H1 (cell line): ENCODE measurements around the gene BCL2L11. TPM values are rescaled to one million over a fixed set of nuclear protein-coding genes. Genes with fewer than 3 reads are reported as not detected.

Experiments
- CTCF ChIA-PET: fragments of 300-600 bp; sonication (Branson Sonifier 250); formaldehyde crosslinking; loops from one replicate; lab custom pipeline; 2021; ENCODE audit not compliant: partially characterized antibody; lab: Charles Lee
- POLR2A ChIA-PET: fragments of 300-600 bp; sonication (Branson Sonifier 250); formaldehyde crosslinking; loops from one replicate; lab custom pipeline; 2021; ENCODE audit warnings: inconsistent platforms; ENCODE audit not compliant: partially characterized antibody; lab: Charles Lee
- DNase-seq, 2 experiments: peaks; one replicate each; pipeline versions ENCODE4 v3.0.0 to v3.0.0-alpha.2; 2010 to 2022; ENCODE audit warnings: low spot score in 2 of 2, low read depth in 1 of 2, mixed read lengths in 1 of 2
- FAIRE-seq: peaks from 2 replicates; lab custom pipeline; 2011; peaks lifted over from hg19 to GRCh38; lab: Jason Lieb, UNC
- H2AFZ ChIP-seq: 2 replicates; pipeline ENCODE4 v1.8.1; 2012; ENCODE audit warnings: low read length, inconsistent platforms
- H2AK5ac ChIP-seq: 2 replicates; pipeline ENCODE4 v1.6.1; 2013; ENCODE audit warnings: low read depth, low read length
- H2BK120ac ChIP-seq: replicated peaks from 2 replicates; pipeline ENCODE3; 2013; ENCODE audit warnings: low read depth, low read length, inconsistent platforms
- H2BK12ac ChIP-seq: 2 replicates; pipeline ENCODE4 v1.6.1; 2013; ENCODE audit warnings: low read depth, low read length
- H2BK15ac ChIP-seq: 2 replicates; pipeline ENCODE4 v1.6.1; 2013; ENCODE audit warnings: low read length
- H2BK20ac ChIP-seq: 2 replicates; pipeline ENCODE4 v1.6.1; 2013; ENCODE audit warnings: low read length
- H2BK5ac ChIP-seq: 2 replicates; pipeline ENCODE4 v1.6.1; 2013; ENCODE audit warnings: low read depth, low read length
- H3K14ac ChIP-seq: 2 replicates; pipeline ENCODE4 v1.6.1; 2013; ENCODE audit warnings: inconsistent platforms; ENCODE audit not compliant: insufficient read length
- H3K18ac ChIP-seq: 2 replicates; pipeline ENCODE4 v1.6.1; 2013; ENCODE audit warnings: low read length; ENCODE audit errors: extremely low read depth
- H3K23ac ChIP-seq: 2 replicates; pipeline ENCODE4 v1.6.1; 2013; ENCODE audit warnings: inconsistent platforms; ENCODE audit not compliant: insufficient read length
- H3K23me2 ChIP-seq: 2 replicates; pipeline ENCODE4 v1.6.1; 2013; ENCODE audit warnings: low read depth, low read length
- H3K27ac ChIP-seq: 2 replicates; pipeline ENCODE4 v1.6.1; 2011; ENCODE audit warnings: low read depth, low read length, inconsistent platforms
- H3K27me3 ChIP-seq, 4 experiments: replicated peaks in 1 of 4; 1 replicate in 1 of 4; 2 replicates in 3 of 4; pipeline versions ENCODE4 v1.6.1 to v1.8.1; 2011 to 2013; ENCODE audit warnings: low read length in 3 of 4, mild to moderate bottlenecking in 3 of 4, inconsistent platforms in 2 of 4, mixed read lengths in 2 of 4, moderate library complexity in 1 of 4; ENCODE audit not compliant: control insufficient read depth in 3 of 4, insufficient read depth in 3 of 4; ENCODE audit errors: extremely low read depth in 1 of 4
- H3K36me3 ChIP-seq, 4 experiments: 2 replicates each; pipeline versions ENCODE4 v1.6.1 to v1.8.1; 2011 to 2013; ENCODE audit warnings: mild to moderate bottlenecking in 4 of 4, low read length in 3 of 4, moderate library complexity in 2 of 4, control low read depth in 1 of 4, inconsistent platforms in 1 of 4; ENCODE audit not compliant: insufficient read depth in 4 of 4, control insufficient read depth in 2 of 4
- H3K4ac ChIP-seq: replicated peaks from 2 replicates; pipeline ENCODE3; 2013; ENCODE audit warnings: low read length, low read depth, mixed read lengths, inconsistent platforms; ENCODE audit not compliant: insufficient read length
- H3K4me1 ChIP-seq, 4 experiments: replicated peaks in 1 of 4; 1 replicate in 1 of 4; 2 replicates in 3 of 4; pipeline versions ENCODE4 v1.6.1 to v1.8.1; 2011 to 2013; ENCODE audit warnings: low read length in 3 of 4, inconsistent platforms in 2 of 4, mixed read lengths in 1 of 4; ENCODE audit not compliant: insufficient read depth in 4 of 4, control insufficient read depth in 3 of 4
- H3K4me2 ChIP-seq, 2 experiments: 2 replicates each; pipeline versions ENCODE4 v1.6.1 to v1.8.1; 2011 to 2013; ENCODE audit warnings: low read depth in 2 of 2, low read length in 2 of 2, control low read depth in 1 of 2, inconsistent platforms in 1 of 2, mild to moderate bottlenecking in 1 of 2; ENCODE audit not compliant: insufficient read depth in 1 of 2
- H3K4me3 ChIP-seq, 4 experiments: fragments of 200-600, 300-600 bp in 1 of 4; sonication (generic), shearing (Covaris generic), sonication (Bioruptor Twin) in 1 of 4; 2 replicates each; pipeline versions ENCODE4 v1.5.1 to v1.8.1; 2011 to 2016; ENCODE audit warnings: low read length in 4 of 4, low read depth in 3 of 4, control low read depth in 2 of 4, inconsistent platforms in 2 of 4, mild to moderate bottlenecking in 2 of 4, mixed read lengths in 1 of 4, moderate library complexity in 1 of 4; ENCODE audit not compliant: insufficient read depth in 2 of 4; ENCODE audit errors: extremely low read depth in 1 of 4
- H3K56ac ChIP-seq: replicated peaks from 2 replicates; pipeline ENCODE3; 2013; ENCODE audit warnings: low read depth, mild to moderate bottlenecking, mixed read lengths, low read length, inconsistent platforms; ENCODE audit not compliant: insufficient read length
- H3K79me1 ChIP-seq: 2 replicates; pipeline ENCODE4 v1.6.1; 2013; ENCODE audit warnings: low read depth, low read length, control low read depth
- H3K79me2 ChIP-seq, 2 experiments: 2 replicates each; pipeline versions ENCODE4 v1.6.1 to v1.8.1; 2012 to 2013; ENCODE audit warnings: low read length in 2 of 2, mild to moderate bottlenecking in 2 of 2, inconsistent platforms in 1 of 2; ENCODE audit not compliant: insufficient read depth in 2 of 2, control insufficient read depth in 1 of 2
- H3K9ac ChIP-seq, 4 experiments: replicated peaks in 1 of 4; 1 replicate in 1 of 4; 2 replicates in 3 of 4; pipeline versions ENCODE4 v1.6.1 to v1.8.1; 2011 to 2013; ENCODE audit warnings: low read depth in 3 of 4, low read length in 3 of 4, control low read depth in 2 of 4, mild to moderate bottlenecking in 2 of 4, moderate library complexity in 2 of 4, inconsistent platforms in 1 of 4; ENCODE audit errors: extremely low read depth in 1 of 4
- H3K9me3 ChIP-seq, 2 experiments: 2 replicates each; pipeline versions ENCODE4 v1.6.1 to v1.8.1; 2012 to 2013; ENCODE audit warnings: mild to moderate bottlenecking in 2 of 2, moderate library complexity in 2 of 2, control low read depth in 1 of 2, inconsistent platforms in 1 of 2, low read depth in 1 of 2, low read length in 1 of 2, mixed read lengths in 1 of 2; ENCODE audit not compliant: insufficient read depth in 2 of 2
- H4K20me1 ChIP-seq, 2 experiments: replicated peaks in 1 of 2; 2 replicates each; pipeline versions ENCODE3 to v1.8.1; 2011 to 2013; ENCODE audit warnings: inconsistent platforms in 2 of 2, low read length in 2 of 2, mild to moderate bottlenecking in 1 of 2; ENCODE audit not compliant: insufficient read depth in 2 of 2, control insufficient read depth in 1 of 2
- H4K5ac ChIP-seq: 2 replicates; pipeline ENCODE4 v1.6.1; 2013; ENCODE audit warnings: low read length, low read depth, mixed read lengths, inconsistent platforms; ENCODE audit not compliant: insufficient read length
- H4K8ac ChIP-seq: 2 replicates; pipeline ENCODE4 v1.8.0; 2013; ENCODE audit warnings: mild to moderate bottlenecking, moderate library complexity, low read length, inconsistent platforms; ENCODE audit not compliant: insufficient read depth; ENCODE audit errors: extremely low read depth
- H4K91ac ChIP-seq: replicated peaks from 2 replicates; pipeline ENCODE3; 2013; ENCODE audit warnings: low read length, mixed read lengths, inconsistent platforms; ENCODE audit not compliant: insufficient read length
- ASH2L ChIP-seq: fragments of 200-600, 300-600 bp; sonication (generic); IDR thresholded peaks from one replicate; pipeline ENCODE4 v1.7.1; 2017; ENCODE audit warnings: low read length
- FOSL1 ChIP-seq: IDR thresholded peaks from 2 replicates; pipeline ENCODE4 v1.6.1; 2011; ENCODE audit warnings: mild to moderate bottlenecking, low read depth, low read length, moderate library complexity; ENCODE audit not compliant: insufficient read depth
- KDM4A ChIP-seq: IDR thresholded peaks from one replicate; pipeline ENCODE4 v1.7.1; 2012; ENCODE audit warnings: low read depth, mild to moderate bottlenecking, moderate library complexity, low read length, inconsistent platforms; ENCODE audit not compliant: severe bottlenecking
- KDM5A ChIP-seq: fragments of 200-600 bp; IDR thresholded peaks from 2 replicates; pipeline ENCODE4 v1.7.1; 2012; ENCODE audit warnings: mild to moderate bottlenecking, low read length, inconsistent platforms, mixed read lengths
- MAX ChIP-seq: IDR thresholded peaks from 2 replicates; pipeline ENCODE4 v1.6.1; 2012; ENCODE audit warnings: inconsistent platforms
- NANOG ChIP-seq: IDR thresholded peaks from 2 replicates; pipeline ENCODE4 v1.6.1; 2011; ENCODE audit warnings: low read length, low read depth, mild to moderate bottlenecking, inconsistent platforms; ENCODE audit not compliant: insufficient read depth, poor library complexity, severe bottlenecking
- RAD21 ChIP-seq, 2 experiments: IDR thresholded peaks in 1 of 2; conservative IDR thresholded peaks in 1 of 2; 2 replicates each; pipeline ENCODE4 v1.6.1; 2011; ENCODE audit warnings: low read depth in 2 of 2, low read length in 2 of 2, improper control_type of control experiment in 1 of 2, inconsistent platforms in 1 of 2, mild to moderate bottlenecking in 1 of 2, moderate library complexity in 1 of 2
- RNF2 ChIP-seq: fragments of 200-900, 300-1000 bp; sonication (generic); IDR thresholded peaks from 2 replicates; pipeline ENCODE4 v1.7.1; 2016; ENCODE audit warnings: borderline replicate concordance, low read depth, mild to moderate bottlenecking, antibody characterized with exemption, low read length; ENCODE audit not compliant: poor library complexity, severe bottlenecking; ENCODE audit errors: missing control alignments
- RXRA ChIP-seq: IDR thresholded peaks from 2 replicates; pipeline ENCODE4 v1.6.1; 2011; ENCODE audit warnings: low read depth, mild to moderate bottlenecking, low read length, moderate library complexity; ENCODE audit not compliant: insufficient read depth
- SP1 ChIP-seq: IDR thresholded peaks from 2 replicates; pipeline ENCODE4 v1.6.1; 2011; ENCODE audit warnings: low read depth, low read length
- TBP ChIP-seq: IDR thresholded peaks from 2 replicates; pipeline ENCODE4 v1.6.1; 2011; ENCODE audit warnings: low read depth, low read length, improper control_type of control experiment
- WGBS, 2 experiments: shearing (Covaris generic) in 1 of 2; methylation state at CpG; one replicate each; pipeline versions ENCODE4 v1.1.6 to v1.1.7; 2013 to 2015; ENCODE audit warnings: low lambda C conversion rate in 2 of 2, mixed read lengths in 2 of 2, inconsistent platforms in 1 of 2, low coverage in 1 of 2, missing lambda C conversion rate in 1 of 2; ENCODE audit not compliant: insufficient replicate concordance in 2 of 2, insufficient coverage in 1 of 2, insufficient read length in 1 of 2; ENCODE audit errors: extremely low coverage in 1 of 2, missing lambda C conversion rate in 1 of 2; 5-methylcytosine and 5-hydroxymethylcytosine counted together
- polyA plus RNA-seq, 7 experiments: library from polyadenylated mRNA; depleted of rRNA in 3 of 7; stranded (reverse) in 5 of 7; unstranded in 2 of 7; fragments of >200 nt in 5 of 7; fragments of 200-250 nt in 2 of 7; gene quantifications; 1 replicate in 5 of 7; 2 replicates in 1 of 7; 4 replicates in 1 of 7; pipeline versions ENCODE4 v1.2.1 to v1.2.3, GENCODE V29; 2011 to 2013; ENCODE audit warnings: missing spikeins in 2 of 7, mixed read lengths in 2 of 7
- total RNA-seq: library from RNA; stranded (reverse); fragmentation: NEBNext Ultra II Directional; extraction: Animal tissue kit (Norgen Biotek cat#: 25700); gene quantifications from 2 replicates; pipeline ENCODE4 v1.2.1, GENCODE V29; 2021

Gene BCL2L11
- total and polyA plus RNA-seq, 2 of the 8 experiments (the other 6 are each of a cell fraction or from before 2014, with no cell fraction given), result 7.5 to 22.9 TPM

- Histone ChIP-seq H3K9me3 (no peaks in the 10 kb centered on the region), H3K23me2 (no peaks in the 10 kb centered on the region), H4K8ac (no peak overlapping the region), H2AFZ (no peak overlapping the region), H3K9ac (no peak overlapping the region), H4K91ac (no peak overlapping the region), H2BK12ac (no peak overlapping the region), H3K56ac (no peak overlapping the region), H3K79me1 (peaks cover 10% of the 10 kb centered on the region; the same call in 1 of the 2 replicates), H3K79me2 (peaks cover 0 to 33% of the 10 kb centered on the region in 2 experiments; a peak in 3 of 4 replicates), H3K27me3 (no peaks in the 10 kb centered on the region; a peak in 1 of 7 replicates), H3K18ac (no peak overlapping the region), H3K4me3 (no peak overlapping the region), H3K23ac (no peak overlapping the region), H3K4ac (no peak overlapping the region), H4K20me1 (peaks cover 6 to 16% of the 10 kb centered on the region in 2 experiments), H3K36me3 (peaks cover 0 to 27% (median 7%) of the 10 kb centered on the region in 4 experiments; a peak in 4 of 8 replicates), H2BK15ac (no peak overlapping the region), H2BK20ac (no peak overlapping the region), H3K4me1 (0 out of 7 replicates have a peak, but pooled peaks cover 0 to 3% (median 0%) of the 10 kb centered on the region in 4 experiments), H2BK120ac (no peak overlapping the region), H3K4me2 (no peak overlapping the region), H3K14ac (no peak overlapping the region), H4K5ac (no peak overlapping the region), H2BK5ac (no peak overlapping the region), H2AK5ac (no peak overlapping the region), H3K27ac (no peak overlapping the region)
- ChIA-PET CTCF (interaction anchor here (1.1 to 2.3 kb wide), 2 partner anchors 10 to 13 kb away, joined by 3 to 8 read pairs; no protein-coding TSS in a partner anchor), POLR2A (interaction anchor here (1.5 to 1.8 kb wide), 2 partner anchors 11 to 22 kb away, joined by 4 to 5 read pairs; partner anchors contain the start of gene BCL2L11)
- DNase-seq, result no peak
- no peak for FAIRE-seq
- 87% methylated on average over 10 of the region's 10 CpGs; no CpG with 5 or more reads in 1 of the 2 experiments for whole genome bisulfite sequencing, 2 experiments
- TF ChIP-seq RXRA (no peak), RNF2 (no peak), KDM4A (no peak), KDM5A (no peak), SP1 (no peak), FOSL1 (no peak), RAD21 (IDR thresholded peaks at IDR 0.05 in 1 of 2, conservative IDR thresholded peaks at IDR 0.05 in 1 of 2; ENCODE audit: low read depth in 2 of 2, low read length in 2 of 2) (no peak), TBP (no peak), MAX (no peak), NANOG (no peak), ASH2L (no peak)
Measured at GRCh38 chr2:111143107-111143842, 22.6 kb downstream of the BCL2L11 start.
